SK-N-SH (cell line): ENCODE data around the gene TBC1D30. TPM values are rescaled to one million over a fixed set of nuclear protein-coding genes. Genes with fewer than 3 reads are reported as not detected.

Experiments
- CTCF ChIA-PET: fragments of 300-600, 350-600 bp; formaldehyde crosslinking; extraction: SDS; loops from one replicate; lab custom pipeline; 2021; lab: Yijun Ruan, JAX
- POLR2A ChIA-PET: fragments of 350-600 bp; sonication (Branson Sonifier 250); formaldehyde crosslinking; extraction: SDS; loops from one replicate; lab custom pipeline; 2020; ENCODE audit warnings: antibody characterized with exemption, inconsistent platforms; lab: Yijun Ruan, JAX
- DNase-seq: peaks from one replicate; pipeline ENCODE4 v3.0.0; 2012
- H2AFZ ChIP-seq: fragments of 200-600 bp; sonication (generic); 2 replicates; pipeline ENCODE4 v1.8.1; 2016; ENCODE audit warnings: antibody characterized with exemption, mild to moderate bottlenecking, low read depth
- H3F3A ChIP-seq: fragments of 200-600 bp; sonication (generic); replicated peaks from 2 replicates; pipeline ENCODE3; 2016; ENCODE audit warnings: antibody characterized with exemption, mild to moderate bottlenecking; ENCODE audit not compliant: insufficient read depth
- H3K27ac ChIP-seq, 2 experiments: fragments of 200-500 bp in 1 of 2; fragments of 200-600 bp in 1 of 2; sonication (Bioruptor generic) in 1 of 2; sonication (generic), shearing (Covaris generic) in 1 of 2; 2 replicates each; pipeline versions ENCODE4 v1.5.1 to v1.6.1; 2014 to 2016; ENCODE audit warnings: low read depth in 2 of 2, inconsistent platforms in 1 of 2, low read length in 1 of 2, mild to moderate bottlenecking in 1 of 2, mixed read lengths in 1 of 2
- H3K27me3 ChIP-seq: fragments of 200-600 bp; sonication (generic), shearing (Covaris generic); 2 replicates; pipeline ENCODE4 v1.6.1; 2016; ENCODE audit warnings: mixed run types; ENCODE audit not compliant: insufficient read depth
- H3K36me3 ChIP-seq, 2 experiments: fragments of 200-500 bp in 1 of 2; fragments of 200-600 bp in 1 of 2; sonication (Bioruptor generic) in 1 of 2; sonication (generic) in 1 of 2; replicated peaks in 1 of 2; 2 replicates each; pipeline versions ENCODE3 to v1.5.1; 2014 to 2016; ENCODE audit warnings: low read length in 1 of 2, mild to moderate bottlenecking in 1 of 2; ENCODE audit not compliant: insufficient read depth in 2 of 2, control insufficient read depth in 1 of 2
- H3K4me1 ChIP-seq, 2 experiments: fragments of 200-500 bp in 1 of 2; fragments of 200-600 bp in 1 of 2; sonication (Bioruptor generic) in 1 of 2; sonication (generic), shearing (Covaris generic) in 1 of 2; 2 replicates each; pipeline versions ENCODE4 v1.5.1 to v1.6.1; 2014 to 2016; ENCODE audit warnings: low read depth in 1 of 2, low read length in 1 of 2, mixed run types in 1 of 2; ENCODE audit not compliant: insufficient read depth in 2 of 2, control insufficient read depth in 1 of 2
- H3K4me2 ChIP-seq: fragments of 200-600 bp; sonication (generic), shearing (Covaris generic); 2 replicates; pipeline ENCODE4 v1.6.1; 2017; ENCODE audit warnings: mixed run types
- H3K4me3 ChIP-seq, 2 experiments: fragments of 200-500 bp in 1 of 2; fragments of 200-600 bp in 1 of 2; sonication (Bioruptor generic) in 1 of 2; sonication (generic), shearing (Covaris generic) in 1 of 2; 2 replicates each; pipeline versions ENCODE4 v1.5.1 to v1.8.1; 2014 to 2016; ENCODE audit warnings: low read depth in 2 of 2, inconsistent platforms in 1 of 2, low read length in 1 of 2, mild to moderate bottlenecking in 1 of 2, mixed read lengths in 1 of 2, moderate library complexity in 1 of 2
- H3K79me2 ChIP-seq: fragments of 200-600 bp; sonication (generic); 2 replicates; pipeline ENCODE4 v1.8.1; 2017; ENCODE audit warnings: mild to moderate bottlenecking; ENCODE audit not compliant: insufficient read depth
- H3K9ac ChIP-seq: fragments of 200-600 bp; sonication (generic); 2 replicates; pipeline ENCODE4 v1.6.1; 2017; ENCODE audit warnings: mixed run types
- H3K9me2 ChIP-seq: fragments of 200-600 bp; sonication (generic); 2 replicates; pipeline ENCODE4 v1.6.1; 2017; ENCODE audit warnings: mixed run types
- H3K9me3 ChIP-seq: fragments of 200-600 bp; sonication (generic); 2 replicates; pipeline ENCODE4 v1.6.1; 2017; ENCODE audit warnings: mixed run types, mild to moderate bottlenecking, moderate library complexity
- H4K20me1 ChIP-seq: fragments of 200-600 bp; sonication (generic); 2 replicates; pipeline ENCODE4 v1.6.1; 2017; ENCODE audit warnings: mild to moderate bottlenecking, mixed run types; ENCODE audit not compliant: insufficient read depth
- CHD2 ChIP-seq: fragments of 150-350 bp; IDR thresholded peaks from 2 replicates; pipeline ENCODE4 v1.6.1; 2018; ENCODE audit warnings: low read length; ENCODE audit not compliant: partially characterized antibody
- EZH2phosphoT487 ChIP-seq: fragments of 200-600 bp; sonication (generic); IDR thresholded peaks from 2 replicates; pipeline ENCODE4 v1.6.1; 2017; ENCODE audit warnings: low read depth, mixed run types, mild to moderate bottlenecking, antibody characterized with exemption, moderate library complexity, borderline replicate concordance
- GABPA ChIP-seq: IDR thresholded peaks from 2 replicates; pipeline ENCODE4 v1.4.0; 2012; ENCODE audit warnings: low read depth, mild to moderate bottlenecking
- JUND ChIP-seq: IDR thresholded peaks from 2 replicates; pipeline ENCODE4 v1.4.0; 2012
- MEF2A ChIP-seq: IDR thresholded peaks from 2 replicates; pipeline ENCODE4 v1.4.0; 2012; ENCODE audit warnings: low read depth, borderline replicate concordance
- NRF1 ChIP-seq: IDR thresholded peaks from 2 replicates; pipeline ENCODE4 v1.6.1; 2012; ENCODE audit warnings: low read depth, mild to moderate bottlenecking, low read length
- POLR2AphosphoS5 ChIP-seq: IDR thresholded peaks from 2 replicates; pipeline ENCODE4 v1.6.1; 2012; ENCODE audit warnings: low read depth, low read length
- RAD21 ChIP-seq: IDR thresholded peaks from 2 replicates; pipeline ENCODE4 v1.6.1; 2012; ENCODE audit warnings: mild to moderate bottlenecking, low read length
- RCOR1 ChIP-seq: fragments of 150-350 bp; IDR thresholded peaks from 2 replicates; pipeline ENCODE4 v1.6.1; 2017; ENCODE audit warnings: antibody characterized with exemption, low read length
- RXRA ChIP-seq: IDR thresholded peaks from 2 replicates; pipeline ENCODE4 v1.4.0; 2012; ENCODE audit warnings: low read depth, mild to moderate bottlenecking, borderline replicate concordance
- SIN3A ChIP-seq: IDR thresholded peaks from 2 replicates; pipeline ENCODE4 v1.6.1; 2012; ENCODE audit warnings: low read depth, mild to moderate bottlenecking, low read length, moderate library complexity, borderline replicate concordance
- SMC3 ChIP-seq: IDR thresholded peaks from 2 replicates; pipeline ENCODE4 v1.6.1; 2012; ENCODE audit warnings: low read depth, low read length, improper control_type of control experiment
- TAF1 ChIP-seq: IDR thresholded peaks from 2 replicates; pipeline ENCODE4 v1.6.1; 2012; ENCODE audit warnings: low read depth, mild to moderate bottlenecking, low read length, moderate library complexity, borderline replicate concordance
- TEAD4 ChIP-seq: IDR thresholded peaks from 2 replicates; pipeline ENCODE4 v1.4.0; 2012; ENCODE audit warnings: mild to moderate bottlenecking, borderline replicate concordance; ENCODE audit not compliant: insufficient read depth
- YY1 ChIP-seq: IDR thresholded peaks from 2 replicates; pipeline ENCODE4 v1.4.0; 2012; ENCODE audit warnings: low read depth, mild to moderate bottlenecking
- WGBS: methylation state at CpG from one replicate; pipeline ENCODE4 v1.1.6; 2017; ENCODE audit warnings: low lambda C conversion rate; 5-methylcytosine and 5-hydroxymethylcytosine counted together
- polyA plus RNA-seq, 3 experiments: library from polyadenylated mRNA; depleted of rRNA; stranded (reverse); fragments of >200 nt; gene quantifications; 2 replicates each; pipeline ENCODE4 v1.2.3, GENCODE V29; 2012
- TF ChIP-seq, protein P1 (sequence below): IDR thresholded peaks from 2 replicates; pipeline ENCODE4 v1.4.0; 2012; ENCODE audit warnings: low read depth, borderline replicate concordance
- TF ChIP-seq, protein P2 (sequence below): IDR thresholded peaks from 2 replicates; pipeline ENCODE4 v1.4.0; 2012; ENCODE audit warnings: low read depth, borderline replicate concordance
- TF ChIP-seq, protein P3 (sequence below): IDR thresholded peaks from 2 replicates; pipeline ENCODE4 v1.4.0; 2012; ENCODE audit warnings: low read depth
- TF ChIP-seq, protein P4 (sequence below): fragments of 200-600 bp; sonication (generic); IDR thresholded peaks from 2 replicates; pipeline ENCODE4 v1.6.1; 2017; ENCODE audit warnings: antibody characterized with exemption, mild to moderate bottlenecking, moderate library complexity
- TF ChIP-seq, protein P5 (sequence below): fragments of 150-350 bp; IDR thresholded peaks from 2 replicates; pipeline ENCODE4 v1.6.1; 2017; ENCODE audit warnings: antibody characterized with exemption, low read length, low read depth, borderline replicate concordance

TBC1D30 gene
- polyA plus RNA-seq, 1 of the 3 experiments (the other 2 are of a cell fraction), result 0.23 TPM

DNA sequence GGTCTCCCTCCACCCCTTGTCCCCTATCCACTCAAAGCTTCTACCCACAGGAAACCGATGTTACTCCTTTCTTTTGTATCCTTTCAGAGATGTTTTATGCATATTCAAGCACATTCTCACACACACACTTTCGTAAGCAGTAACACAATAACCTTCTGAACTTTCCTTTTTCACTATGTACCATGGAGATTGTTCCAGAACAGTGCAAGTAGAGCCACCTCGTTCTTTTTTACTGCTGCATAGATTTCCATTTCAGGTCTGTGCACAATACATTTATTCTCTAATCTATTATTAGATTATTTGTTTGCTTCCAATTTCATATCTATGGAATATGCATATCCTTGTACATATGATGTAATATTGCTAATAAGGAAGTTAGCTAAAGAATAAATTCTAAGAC, 60.3 kb downstream of the TBC1D30 start:
- no peaks in the 10 kb centered on the region for H3K9me2 ChIP-seq
- POLR2A ChIA-PET, result no interaction called here
- H4K20me1 ChIP-seq, result no peaks in the 10 kb centered on the region
- no peaks in the 10 kb centered on the region for H3K9me3 ChIP-seq
- no peaks in the 10 kb centered on the region for H3F3A ChIP-seq
- no peak overlapping the region for H3K4me2 ChIP-seq
- no peaks in the 10 kb centered on the region; the same call in 1 of the 2 replicates for H3K27me3 ChIP-seq
- TF ChIP-seq YY1, result no peak
- TF ChIP-seq POLR2AphosphoS5, result no peak
- no peak for TF ChIP-seq TEAD4
- TF ChIP-seq TAF1, result no peak
- no peak for TF ChIP-seq CHD2
- TF ChIP-seq, protein P1, sequence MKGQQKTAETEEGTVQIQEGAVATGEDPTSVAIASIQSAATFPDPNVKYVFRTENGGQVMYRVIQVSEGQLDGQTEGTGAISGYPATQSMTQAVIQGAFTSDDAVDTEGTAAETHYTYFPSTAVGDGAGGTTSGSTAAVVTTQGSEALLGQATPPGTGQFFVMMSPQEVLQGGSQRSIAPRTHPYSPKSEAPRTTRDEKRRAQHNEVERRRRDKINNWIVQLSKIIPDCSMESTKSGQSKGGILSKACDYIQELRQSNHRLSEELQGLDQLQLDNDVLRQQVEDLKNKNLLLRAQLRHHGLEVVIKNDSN, result no peak
- TF ChIP-seq NRF1, result no peak
- no peak for TF ChIP-seq RXRA
- TF ChIP-seq, protein P2, sequence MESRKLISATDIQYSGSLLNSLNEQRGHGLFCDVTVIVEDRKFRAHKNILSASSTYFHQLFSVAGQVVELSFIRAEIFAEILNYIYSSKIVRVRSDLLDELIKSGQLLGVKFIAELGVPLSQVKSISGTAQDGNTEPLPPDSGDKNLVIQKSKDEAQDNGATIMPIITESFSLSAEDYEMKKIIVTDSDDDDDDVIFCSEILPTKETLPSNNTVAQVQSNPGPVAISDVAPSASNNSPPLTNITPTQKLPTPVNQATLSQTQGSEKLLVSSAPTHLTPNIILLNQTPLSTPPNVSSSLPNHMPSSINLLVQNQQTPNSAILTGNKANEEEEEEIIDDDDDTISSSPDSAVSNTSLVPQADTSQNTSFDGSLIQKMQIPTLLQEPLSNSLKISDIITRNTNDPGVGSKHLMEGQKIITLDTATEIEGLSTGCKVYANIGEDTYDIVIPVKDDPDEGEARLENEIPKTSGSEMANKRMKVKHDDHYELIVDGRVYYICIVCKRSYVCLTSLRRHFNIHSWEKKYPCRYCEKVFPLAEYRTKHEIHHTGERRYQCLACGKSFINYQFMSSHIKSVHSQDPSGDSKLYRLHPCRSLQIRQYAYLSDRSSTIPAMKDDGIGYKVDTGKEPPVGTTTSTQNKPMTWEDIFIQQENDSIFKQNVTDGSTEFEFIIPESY, result no peak
- TF ChIP-seq, protein P3, sequence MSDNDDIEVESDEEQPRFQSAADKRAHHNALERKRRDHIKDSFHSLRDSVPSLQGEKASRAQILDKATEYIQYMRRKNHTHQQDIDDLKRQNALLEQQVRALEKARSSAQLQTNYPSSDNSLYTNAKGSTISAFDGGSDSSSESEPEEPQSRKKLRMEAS, result no peak
- no peak for TF ChIP-seq JUND
- TF ChIP-seq MEF2A, result no peak
- TF ChIP-seq SIN3A, result no peak
- no peak for TF ChIP-seq RCOR1
- no peak for TF ChIP-seq GABPA
- TF ChIP-seq RAD21, result no peak
- TF ChIP-seq, protein P4, sequence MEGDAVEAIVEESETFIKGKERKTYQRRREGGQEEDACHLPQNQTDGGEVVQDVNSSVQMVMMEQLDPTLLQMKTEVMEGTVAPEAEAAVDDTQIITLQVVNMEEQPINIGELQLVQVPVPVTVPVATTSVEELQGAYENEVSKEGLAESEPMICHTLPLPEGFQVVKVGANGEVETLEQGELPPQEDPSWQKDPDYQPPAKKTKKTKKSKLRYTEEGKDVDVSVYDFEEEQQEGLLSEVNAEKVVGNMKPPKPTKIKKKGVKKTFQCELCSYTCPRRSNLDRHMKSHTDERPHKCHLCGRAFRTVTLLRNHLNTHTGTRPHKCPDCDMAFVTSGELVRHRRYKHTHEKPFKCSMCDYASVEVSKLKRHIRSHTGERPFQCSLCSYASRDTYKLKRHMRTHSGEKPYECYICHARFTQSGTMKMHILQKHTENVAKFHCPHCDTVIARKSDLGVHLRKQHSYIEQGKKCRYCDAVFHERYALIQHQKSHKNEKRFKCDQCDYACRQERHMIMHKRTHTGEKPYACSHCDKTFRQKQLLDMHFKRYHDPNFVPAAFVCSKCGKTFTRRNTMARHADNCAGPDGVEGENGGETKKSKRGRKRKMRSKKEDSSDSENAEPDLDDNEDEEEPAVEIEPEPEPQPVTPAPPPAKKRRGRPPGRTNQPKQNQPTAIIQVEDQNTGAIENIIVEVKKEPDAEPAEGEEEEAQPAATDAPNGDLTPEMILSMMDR, result no peak
- TF ChIP-seq EZH2phosphoT487, result no peak
- TF ChIP-seq SMC3, result no peak
- TF ChIP-seq, protein P5, sequence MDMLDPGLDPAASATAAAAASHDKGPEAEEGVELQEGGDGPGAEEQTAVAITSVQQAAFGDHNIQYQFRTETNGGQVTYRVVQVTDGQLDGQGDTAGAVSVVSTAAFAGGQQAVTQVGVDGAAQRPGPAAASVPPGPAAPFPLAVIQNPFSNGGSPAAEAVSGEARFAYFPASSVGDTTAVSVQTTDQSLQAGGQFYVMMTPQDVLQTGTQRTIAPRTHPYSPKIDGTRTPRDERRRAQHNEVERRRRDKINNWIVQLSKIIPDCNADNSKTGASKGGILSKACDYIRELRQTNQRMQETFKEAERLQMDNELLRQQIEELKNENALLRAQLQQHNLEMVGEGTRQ, result no peak
- TF ChIP-seq, all 33 proteins: peak for 0
- Histone ChIP-seq H3K27ac (no peak overlapping the region), H3K79me2 (no peaks in the 10 kb centered on the region), H3K9ac (no peak overlapping the region), H3K4me1 (no peaks in the 10 kb centered on the region; a peak in 1 of 4 replicates), H2AFZ (no peak overlapping the region), H3K36me3 (no peaks in the 10 kb centered on the region), H3K4me3 (no peak overlapping the region)
- no peak for DNase-seq
- 43% methylated on average over 3 of the region's 3 CpGs for WGBS
- CTCF ChIA-PET, result no interaction called here
